GM12874 (cell line): ENCODE results near the gene TOMM70.

Experiments
- TF ChIP-seq, protein P1 (sequence below): IDR thresholded peaks from 2 replicates; pipeline ENCODE4 v1.5.1; 2011; ENCODE audit warnings: low read depth, mild to moderate bottlenecking, control low read depth, low read length, moderate library complexity; ENCODE audit not compliant: insufficient read depth

TOMM70 gene

GRCh38 chr3:100376301-100376700, 24.6 kb downstream of the TOMM70 start:
- TF ChIP-seq, protein P1, sequence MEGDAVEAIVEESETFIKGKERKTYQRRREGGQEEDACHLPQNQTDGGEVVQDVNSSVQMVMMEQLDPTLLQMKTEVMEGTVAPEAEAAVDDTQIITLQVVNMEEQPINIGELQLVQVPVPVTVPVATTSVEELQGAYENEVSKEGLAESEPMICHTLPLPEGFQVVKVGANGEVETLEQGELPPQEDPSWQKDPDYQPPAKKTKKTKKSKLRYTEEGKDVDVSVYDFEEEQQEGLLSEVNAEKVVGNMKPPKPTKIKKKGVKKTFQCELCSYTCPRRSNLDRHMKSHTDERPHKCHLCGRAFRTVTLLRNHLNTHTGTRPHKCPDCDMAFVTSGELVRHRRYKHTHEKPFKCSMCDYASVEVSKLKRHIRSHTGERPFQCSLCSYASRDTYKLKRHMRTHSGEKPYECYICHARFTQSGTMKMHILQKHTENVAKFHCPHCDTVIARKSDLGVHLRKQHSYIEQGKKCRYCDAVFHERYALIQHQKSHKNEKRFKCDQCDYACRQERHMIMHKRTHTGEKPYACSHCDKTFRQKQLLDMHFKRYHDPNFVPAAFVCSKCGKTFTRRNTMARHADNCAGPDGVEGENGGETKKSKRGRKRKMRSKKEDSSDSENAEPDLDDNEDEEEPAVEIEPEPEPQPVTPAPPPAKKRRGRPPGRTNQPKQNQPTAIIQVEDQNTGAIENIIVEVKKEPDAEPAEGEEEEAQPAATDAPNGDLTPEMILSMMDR, result no peak

- TF ChIP-seq, protein P1, result no peak
These were observed 26.4 kb downstream of the TOMM70 start for GRCh38 chr3:100374521-100374920.

DNA sequence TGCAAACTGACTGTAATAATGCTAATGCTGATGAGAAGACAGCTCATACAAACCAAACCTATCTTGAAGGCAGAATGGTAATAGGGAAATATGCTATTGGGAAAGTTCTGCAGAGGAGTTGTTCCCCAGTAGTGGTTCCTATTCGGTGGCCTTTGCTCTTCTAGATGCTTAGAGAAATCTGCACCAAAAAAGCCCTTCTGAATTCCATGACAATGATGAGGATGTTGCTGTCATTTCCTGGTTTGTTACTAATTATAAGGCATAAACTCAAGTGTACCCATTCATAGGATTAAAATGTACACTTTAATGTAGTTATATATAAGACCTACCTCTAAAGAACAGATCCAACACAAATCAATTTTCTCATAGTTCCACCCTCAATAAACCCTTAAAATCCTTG, 30.1 kb downstream of the TOMM70 start:
- TF ChIP-seq, protein P1, result no peak

- TF ChIP-seq, protein P1, result no peak
These were observed 32.4 kb downstream of the TOMM70 start for GRCh38 chr3:100368441-100368840.

- TF ChIP-seq, protein P1, result no peak
These were observed 34.5 kb downstream of the TOMM70 start for GRCh38 chr3:100366424-100366823.

DNA sequence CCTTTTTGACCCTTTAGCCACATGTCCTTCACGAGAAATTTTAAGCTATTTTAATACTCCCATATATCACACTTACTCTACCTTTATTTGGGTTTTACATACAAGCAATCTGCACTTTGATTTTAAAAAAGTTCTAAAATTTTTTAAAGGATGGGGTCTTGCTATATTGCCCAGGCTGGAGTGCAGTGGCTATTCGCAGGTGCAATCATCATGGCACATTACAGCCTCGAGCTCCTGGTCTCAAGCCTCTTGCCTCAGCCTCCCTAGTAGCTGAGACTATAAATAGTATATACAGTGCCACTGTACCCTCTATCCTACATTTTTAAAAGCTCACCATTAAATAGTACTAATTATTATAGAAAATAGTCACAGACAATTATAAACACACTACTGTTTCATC, 36.5 kb downstream of the TOMM70 start:
- TF ChIP-seq, protein P1, result no peak

DNA sequence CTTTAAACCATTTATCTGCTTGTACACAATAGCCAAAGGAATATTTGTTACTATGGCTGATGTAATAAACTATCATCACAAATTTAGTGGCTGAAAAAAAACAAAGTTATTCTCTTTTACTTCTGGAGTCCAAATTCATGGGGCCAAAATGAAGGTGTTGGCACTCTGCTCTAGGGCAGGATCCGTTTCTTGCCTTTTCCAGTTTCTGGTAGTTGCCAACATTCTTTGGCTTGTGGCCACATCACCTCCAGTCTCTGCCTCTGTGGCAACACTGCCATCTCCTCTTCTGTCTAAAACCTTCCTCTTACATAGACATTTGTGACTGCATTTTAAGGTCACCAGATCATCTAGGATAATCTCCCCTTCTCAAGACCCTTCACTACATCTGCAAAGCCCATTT, 39.0 kb downstream of the TOMM70 start:
- TF ChIP-seq, protein P1, result no peak
